Stimulated activated naive CD4-positive, alpha-beta T cell (primary cell): Measurements from ENCODE around the gene NFKBIL1.

Experiments
- DNase-seq, 6 experiments: peaks; one replicate each; lab custom pipeline; 2025; lab: John Stamatoyannopoulos, UW

The NFKBIL1 gene

DNA sequence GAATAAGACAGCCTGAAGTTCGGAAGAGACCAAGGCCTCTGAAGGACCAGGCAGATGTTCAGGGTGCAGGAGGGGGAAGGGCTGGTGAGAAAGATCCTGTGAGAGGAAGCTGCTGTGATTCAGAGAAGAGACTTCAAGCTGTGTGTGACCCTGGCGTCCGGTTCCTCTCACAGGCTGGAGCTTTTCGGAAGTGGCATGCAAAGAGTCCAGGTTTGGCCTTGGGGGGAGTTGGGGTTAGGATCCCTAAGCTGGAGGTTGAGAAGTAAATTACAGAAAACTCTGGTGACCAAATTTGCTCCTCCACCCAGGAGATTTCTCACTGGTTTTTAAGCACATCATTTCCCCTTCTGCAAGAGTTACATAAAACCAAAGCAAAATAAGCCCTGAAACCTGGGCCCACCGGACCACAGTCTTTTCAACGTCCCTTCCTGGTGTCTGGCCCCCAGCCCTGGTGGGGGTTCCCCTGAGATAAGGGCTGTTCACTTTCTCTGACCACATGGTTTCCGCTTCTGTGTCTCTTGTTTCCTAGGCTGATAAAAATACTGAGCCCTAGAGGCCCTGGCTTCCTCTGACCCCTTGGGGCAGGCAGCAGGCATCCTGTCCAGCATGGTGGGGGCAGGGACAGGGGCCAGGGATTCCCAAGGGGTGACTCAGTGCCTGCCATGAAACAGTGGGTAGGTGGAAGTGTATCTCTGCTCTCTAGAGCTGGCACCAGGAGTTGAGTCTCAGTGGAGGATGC, 12.7 kb downstream of the NFKBIL1 start:
- peak in 2 of 6 experiments; percentile 8 to 39 for DNase-seq

DNA sequence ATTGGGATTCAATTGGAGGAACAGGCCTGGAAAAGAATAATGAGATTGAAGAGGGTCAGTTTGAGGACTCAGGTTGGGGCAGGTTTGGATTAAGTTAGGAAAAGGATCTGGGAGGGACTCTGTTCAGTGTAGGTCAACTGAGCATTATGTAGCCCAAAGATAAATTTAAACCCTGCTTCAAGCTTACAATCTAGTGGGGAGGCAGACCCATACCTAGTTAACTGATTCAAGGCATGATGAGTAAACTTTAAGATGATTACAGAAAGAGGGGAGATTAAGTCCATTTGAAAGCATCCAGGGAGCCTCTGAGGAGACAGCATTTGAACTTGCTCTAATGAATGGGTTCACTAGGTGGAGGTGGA, 13.3 kb downstream of the NFKBIL1 start:
- DNase-seq, result no peak

DNA sequence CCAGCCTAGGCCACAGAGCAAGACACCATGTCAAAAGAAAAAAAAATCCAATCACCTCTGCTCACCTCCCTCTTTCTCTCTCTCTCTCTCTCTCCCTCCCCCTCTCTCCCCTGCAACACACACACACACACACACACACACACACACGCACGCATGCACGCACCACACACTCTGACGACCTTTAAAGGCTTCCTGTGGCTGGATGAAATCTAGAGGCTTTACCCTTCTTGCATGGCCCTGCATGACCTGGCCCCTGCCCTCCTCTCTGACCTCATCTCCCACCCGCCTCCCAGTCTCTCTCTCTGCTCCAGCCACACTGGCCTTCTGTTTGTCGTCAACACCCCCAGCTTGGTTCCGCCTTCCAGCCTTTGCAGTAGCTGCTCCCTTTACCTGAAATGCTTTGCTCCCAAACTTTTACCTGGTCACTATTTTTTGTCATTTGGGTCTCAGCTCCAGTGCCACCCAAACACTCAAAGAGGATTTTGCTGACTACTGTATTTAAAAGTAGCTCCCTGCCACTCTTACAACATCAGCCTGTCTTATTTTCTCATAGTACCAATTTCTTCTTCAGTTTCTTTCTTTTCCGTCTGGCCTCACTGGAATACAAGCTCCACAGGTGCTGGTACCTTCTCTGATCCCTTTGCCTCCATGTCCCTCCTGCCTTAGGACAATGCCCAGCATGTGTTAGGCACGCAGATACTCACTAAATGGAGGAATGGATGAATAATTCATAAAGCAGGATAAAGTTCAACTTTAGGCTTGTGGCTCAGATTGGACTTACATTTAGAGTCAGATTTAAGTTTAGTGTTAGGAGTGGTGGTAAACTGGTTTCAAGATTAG, 20.3 kb downstream of the NFKBIL1 start:
- peak in 2 of 6 experiments; percentile 31 to 38 for DNase-seq

DNA sequence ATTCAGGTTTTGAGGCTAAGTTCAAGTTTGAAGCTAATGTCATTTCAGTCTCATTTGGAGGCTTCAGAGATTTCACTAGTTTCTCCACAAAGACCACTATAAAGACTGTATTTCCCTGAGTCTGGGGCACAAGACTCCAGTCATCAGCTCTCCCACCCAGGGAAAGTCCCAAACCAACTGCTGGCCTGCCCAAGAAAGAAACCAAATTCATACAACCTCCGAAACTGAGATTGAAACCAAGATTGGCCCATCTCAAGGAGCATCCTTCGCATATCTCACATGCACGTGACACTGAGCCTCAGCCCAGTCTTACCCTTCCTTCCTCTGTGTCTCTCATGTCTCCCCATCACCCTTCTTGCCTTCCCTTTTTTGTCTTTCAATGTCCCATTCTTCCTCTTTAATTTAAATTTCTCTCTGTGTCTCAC, 21.1 kb downstream of the NFKBIL1 start:
- DNase-seq, result peak; percentile 24 to 69 (median 63)

DNA sequence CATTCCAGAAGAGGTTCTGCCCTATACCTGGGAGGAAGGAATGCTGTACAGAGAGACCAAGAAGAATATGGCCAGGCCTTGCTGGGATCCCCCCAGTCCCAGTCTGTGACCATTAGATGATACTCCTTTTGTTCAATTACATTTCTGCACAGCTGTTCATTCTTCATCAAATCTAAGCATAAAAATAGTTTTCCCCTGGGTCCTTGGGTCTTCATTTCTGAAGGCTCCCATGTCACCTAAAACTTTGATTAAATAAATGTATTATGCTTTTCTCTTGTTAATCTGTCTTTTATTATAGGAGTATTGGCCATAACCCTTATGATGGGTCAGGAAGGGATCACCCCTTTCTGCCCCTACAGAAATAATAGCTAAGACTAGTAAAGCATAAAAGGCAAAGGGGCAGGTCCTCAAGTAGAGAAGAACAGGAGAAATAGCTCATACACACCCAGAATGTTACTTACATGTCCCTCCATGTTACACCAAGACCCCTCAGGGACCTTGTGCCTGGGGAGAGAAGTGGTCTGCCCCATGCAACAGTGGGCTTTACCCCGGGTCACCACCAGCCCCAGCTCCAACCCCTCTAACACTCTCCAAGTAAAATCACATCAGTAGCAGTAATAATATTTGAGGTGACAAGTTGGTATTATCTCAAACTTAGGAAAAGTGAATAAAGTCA, 22.6 kb downstream of the NFKBIL1 start:
- no peak for DNase-seq

DNA sequence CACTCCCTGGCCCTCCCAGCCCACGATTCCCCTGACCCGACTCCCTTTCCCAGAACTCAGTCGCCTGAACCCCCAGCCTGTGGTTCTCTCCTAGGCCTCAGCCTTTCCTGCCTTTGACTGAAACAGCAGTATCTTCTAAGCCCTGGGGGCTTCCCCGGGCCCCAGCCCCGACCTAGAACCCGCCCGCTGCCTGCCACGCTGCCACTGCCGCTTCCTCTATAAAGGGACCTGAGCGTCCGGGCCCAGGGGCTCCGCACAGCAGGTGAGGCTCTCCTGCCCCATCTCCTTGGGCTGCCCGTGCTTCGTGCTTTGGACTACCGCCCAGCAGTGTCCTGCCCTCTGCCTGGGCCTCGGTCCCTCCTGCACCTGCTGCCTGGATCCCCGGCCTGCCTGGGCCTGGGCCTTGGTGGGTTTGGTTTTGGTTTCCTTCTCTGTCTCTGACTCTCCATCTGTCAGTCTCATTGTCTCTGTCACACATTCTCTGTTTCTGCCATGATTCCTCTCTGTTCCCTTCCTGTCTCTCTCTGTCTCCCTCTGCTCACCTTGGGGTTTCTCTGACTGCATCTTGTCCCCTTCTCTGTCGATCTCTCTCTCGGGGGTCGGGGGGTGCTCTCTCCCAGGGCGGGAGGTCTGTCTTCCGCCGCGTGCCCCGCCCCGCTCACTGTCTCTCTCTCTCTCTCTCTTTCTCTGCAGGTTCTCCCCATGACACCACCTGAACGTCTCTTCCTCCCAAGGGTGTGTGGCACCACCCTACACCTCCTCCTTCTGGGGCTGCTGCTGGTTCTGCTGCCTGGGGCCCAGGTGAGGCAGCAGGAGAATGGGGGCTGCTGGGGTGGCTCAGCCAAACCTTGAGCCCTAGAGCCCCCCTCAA, 24.9 kb downstream of the NFKBIL1 start, which contains the start of gene LTA:
Gene LTA (plus strand): TSS at position 249 of the 871 bp plus-strand sequence. CDS start 454 bp downstream, at position 703.
- DNase-seq, result peak; percentile 70 to 90 (median 78)

DNA sequence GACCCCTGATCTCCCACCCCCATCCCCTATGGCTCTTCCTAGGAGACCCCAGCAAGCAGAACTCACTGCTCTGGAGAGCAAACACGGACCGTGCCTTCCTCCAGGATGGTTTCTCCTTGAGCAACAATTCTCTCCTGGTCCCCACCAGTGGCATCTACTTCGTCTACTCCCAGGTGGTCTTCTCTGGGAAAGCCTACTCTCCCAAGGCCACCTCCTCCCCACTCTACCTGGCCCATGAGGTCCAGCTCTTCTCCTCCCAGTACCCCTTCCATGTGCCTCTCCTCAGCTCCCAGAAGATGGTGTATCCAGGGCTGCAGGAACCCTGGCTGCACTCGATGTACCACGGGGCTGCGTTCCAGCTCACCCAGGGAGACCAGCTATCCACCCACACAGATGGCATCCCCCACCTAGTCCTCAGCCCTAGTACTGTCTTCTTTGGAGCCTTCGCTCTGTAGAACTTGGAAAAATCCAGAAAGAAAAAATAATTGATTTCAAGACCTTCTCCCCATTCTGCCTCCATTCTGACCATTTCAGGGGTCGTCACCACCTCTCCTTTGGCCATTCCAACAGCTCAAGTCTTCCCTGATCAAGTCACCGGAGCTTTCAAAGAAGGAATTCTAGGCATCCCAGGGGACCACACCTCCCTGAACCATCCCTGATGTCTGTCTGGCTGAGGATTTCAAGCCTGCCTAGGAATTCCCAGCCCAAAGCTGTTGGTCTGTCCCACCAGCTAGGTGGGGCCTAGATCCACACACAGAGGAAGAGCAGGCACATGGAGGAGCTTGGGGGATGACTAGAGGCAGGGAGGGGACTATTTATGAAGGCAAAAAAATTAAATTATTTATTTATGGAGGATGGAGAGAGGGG, 26.1 kb downstream of the NFKBIL1 start:
- no peak for DNase-seq

DNA sequence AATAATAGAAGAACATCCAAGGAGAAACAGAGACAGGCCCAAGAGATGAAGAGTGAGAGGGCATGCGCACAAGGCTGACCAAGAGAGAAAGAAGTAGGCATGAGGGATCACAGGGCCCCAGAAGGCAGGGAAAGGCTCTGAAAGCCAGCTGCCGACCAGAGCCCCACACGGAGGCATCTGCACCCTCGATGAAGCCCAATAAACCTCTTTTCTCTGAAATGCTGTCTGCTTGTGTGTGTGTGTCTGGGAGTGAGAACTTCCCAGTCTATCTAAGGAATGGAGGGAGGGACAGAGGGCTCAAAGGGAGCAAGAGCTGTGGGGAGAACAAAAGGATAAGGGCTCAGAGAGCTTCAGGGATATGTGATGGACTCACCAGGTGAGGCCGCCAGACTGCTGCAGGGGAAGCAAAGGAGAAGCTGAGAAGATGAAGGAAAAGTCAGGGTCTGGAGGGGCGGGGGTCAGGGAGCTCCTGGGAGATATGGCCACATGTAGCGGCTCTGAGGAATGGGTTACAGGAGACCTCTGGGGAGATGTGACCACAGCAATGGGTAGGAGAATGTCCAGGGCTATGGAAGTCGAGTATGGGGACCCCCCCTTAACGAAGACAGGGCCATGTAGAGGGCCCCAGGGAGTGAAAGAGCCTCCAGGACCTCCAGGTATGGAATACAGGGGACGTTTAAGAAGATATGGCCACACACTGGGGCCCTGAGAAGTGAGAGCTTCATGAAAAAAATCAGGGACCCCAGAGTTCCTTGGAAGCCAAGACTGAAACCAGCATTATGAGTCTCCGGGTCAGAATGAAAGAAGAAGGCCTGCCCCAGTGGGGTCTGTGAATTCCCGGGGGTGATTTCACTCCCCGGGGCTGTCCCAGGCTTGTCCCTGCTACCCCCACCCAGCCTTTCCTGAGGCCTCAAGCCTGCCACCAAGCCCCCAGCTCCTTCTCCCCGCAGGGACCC, 27.0 kb downstream of the NFKBIL1 start:
- DNase-seq, result no peak

DNA sequence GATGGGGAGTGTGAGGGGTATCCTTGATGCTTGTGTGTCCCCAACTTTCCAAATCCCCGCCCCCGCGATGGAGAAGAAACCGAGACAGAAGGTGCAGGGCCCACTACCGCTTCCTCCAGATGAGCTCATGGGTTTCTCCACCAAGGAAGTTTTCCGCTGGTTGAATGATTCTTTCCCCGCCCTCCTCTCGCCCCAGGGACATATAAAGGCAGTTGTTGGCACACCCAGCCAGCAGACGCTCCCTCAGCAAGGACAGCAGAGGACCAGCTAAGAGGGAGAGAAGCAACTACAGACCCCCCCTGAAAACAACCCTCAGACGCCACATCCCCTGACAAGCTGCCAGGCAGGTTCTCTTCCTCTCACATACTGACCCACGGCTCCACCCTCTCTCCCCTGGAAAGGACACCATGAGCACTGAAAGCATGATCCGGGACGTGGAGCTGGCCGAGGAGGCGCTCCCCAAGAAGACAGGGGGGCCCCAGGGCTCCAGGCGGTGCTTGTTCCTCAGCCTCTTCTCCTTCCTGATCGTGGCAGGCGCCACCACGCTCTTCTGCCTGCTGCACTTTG, 28.0 kb downstream of the NFKBIL1 start, which contains the start of gene TNF:
Gene TNF (plus strand): TSS at position 231 of the 567 bp plus-strand sequence. CDS start 177 bp downstream, at position 408.
- DNase-seq, result peak in 5 of 6 experiments; percentile 19 to 65 (median 54)

DNA sequence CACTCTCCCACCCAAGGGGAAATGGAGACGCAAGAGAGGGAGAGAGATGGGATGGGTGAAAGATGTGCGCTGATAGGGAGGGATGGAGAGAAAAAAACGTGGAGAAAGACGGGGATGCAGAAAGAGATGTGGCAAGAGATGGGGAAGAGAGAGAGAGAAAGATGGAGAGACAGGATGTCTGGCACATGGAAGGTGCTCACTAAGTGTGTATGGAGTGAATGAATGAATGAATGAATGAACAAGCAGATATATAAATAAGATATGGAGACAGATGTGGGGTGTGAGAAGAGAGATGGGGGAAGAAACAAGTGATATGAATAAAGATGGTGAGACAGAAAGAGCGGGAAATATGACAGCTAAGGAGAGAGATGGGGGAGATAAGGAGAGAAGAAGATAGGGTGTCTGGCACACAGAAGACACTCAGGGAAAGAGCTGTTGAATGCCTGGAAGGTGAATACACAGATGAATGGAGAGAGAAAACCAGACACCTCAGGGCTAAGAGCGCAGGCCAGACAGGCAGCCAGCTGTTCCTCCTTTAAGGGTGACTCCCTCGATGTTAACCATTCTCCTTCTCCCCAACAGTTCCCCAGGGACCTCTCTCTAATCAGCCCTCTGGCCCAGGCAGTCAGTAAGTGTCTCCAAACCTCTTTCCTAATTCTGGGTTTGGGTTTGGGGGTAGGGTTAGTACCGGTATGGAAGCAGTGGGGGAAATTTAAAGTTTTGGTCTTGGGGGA, 28.7 kb downstream of the NFKBIL1 start:
- no peak for DNase-seq

DNA sequence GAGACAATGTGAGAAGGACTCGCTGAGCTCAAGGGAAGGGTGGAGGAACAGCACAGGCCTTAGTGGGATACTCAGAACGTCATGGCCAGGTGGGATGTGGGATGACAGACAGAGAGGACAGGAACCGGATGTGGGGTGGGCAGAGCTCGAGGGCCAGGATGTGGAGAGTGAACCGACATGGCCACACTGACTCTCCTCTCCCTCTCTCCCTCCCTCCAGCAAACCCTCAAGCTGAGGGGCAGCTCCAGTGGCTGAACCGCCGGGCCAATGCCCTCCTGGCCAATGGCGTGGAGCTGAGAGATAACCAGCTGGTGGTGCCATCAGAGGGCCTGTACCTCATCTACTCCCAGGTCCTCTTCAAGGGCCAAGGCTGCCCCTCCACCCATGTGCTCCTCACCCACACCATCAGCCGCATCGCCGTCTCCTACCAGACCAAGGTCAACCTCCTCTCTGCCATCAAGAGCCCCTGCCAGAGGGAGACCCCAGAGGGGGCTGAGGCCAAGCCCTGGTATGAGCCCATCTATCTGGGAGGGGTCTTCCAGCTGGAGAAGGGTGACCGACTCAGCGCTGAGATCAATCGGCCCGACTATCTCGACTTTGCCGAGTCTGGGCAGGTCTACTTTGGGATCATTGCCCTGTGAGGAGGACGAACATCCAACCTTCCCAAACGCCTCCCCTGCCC, 29.6 kb downstream of the NFKBIL1 start:
- DNase-seq, result no peak

DNA sequence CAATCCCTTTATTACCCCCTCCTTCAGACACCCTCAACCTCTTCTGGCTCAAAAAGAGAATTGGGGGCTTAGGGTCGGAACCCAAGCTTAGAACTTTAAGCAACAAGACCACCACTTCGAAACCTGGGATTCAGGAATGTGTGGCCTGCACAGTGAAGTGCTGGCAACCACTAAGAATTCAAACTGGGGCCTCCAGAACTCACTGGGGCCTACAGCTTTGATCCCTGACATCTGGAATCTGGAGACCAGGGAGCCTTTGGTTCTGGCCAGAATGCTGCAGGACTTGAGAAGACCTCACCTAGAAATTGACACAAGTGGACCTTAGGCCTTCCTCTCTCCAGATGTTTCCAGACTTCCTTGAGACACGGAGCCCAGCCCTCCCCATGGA, 30.2 kb downstream of the NFKBIL1 start:
- no peak for DNase-seq

DNA sequence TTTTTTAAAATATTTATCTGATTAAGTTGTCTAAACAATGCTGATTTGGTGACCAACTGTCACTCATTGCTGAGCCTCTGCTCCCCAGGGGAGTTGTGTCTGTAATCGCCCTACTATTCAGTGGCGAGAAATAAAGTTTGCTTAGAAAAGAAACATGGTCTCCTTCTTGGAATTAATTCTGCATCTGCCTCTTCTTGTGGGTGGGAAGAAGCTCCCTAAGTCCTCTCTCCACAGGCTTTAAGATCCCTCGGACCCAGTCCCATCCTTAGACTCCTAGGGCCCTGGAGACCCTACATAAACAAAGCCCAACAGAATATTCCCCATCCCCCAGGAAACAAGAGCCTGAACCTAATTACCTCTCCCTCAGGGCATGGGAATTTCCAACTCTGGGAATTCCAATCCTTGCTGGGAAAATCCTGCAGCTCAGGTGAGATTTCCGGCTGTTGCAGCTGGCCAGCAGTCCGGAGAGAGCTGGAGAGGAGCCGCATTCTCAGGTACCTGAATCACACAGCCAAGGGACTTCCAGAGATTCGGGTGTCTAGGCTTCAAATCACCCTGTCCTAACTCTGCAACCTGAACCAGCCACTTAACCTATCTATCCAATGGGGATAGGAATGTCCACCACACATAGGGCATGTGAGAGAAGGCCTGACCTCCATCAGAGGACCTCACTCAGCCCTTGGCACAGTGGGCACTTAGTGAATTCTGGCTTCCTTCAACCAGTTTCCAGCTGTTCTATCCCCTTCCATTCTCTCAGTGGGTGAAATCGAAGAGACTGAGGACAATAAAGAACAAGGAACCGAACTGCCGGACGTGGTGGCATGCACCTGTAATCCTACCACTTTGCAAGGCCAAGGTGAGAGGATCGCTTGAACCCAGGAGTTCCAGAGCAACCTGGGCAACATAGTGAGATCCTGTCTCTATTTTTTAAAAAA, 31.0 kb downstream of the NFKBIL1 start:
- DNase-seq, result no peak

DNA sequence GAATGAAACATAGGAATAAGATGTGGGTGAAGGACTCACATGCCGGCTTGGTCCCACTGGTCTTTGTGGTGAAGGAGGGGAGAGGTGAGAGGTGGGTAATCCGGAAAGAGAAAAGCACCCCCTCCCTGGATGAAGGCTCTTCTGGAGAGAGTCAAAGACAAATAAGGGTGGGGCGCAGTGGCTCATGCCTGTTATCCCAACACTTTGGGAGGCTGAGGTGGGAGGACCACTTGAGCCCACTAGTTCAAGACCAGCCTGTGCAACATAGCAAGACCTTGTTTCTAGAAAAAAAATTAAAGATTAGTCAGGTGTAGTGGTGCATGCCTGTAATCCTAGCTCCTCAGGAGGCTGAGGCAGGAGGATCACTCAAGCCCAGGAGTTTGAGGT, 31.7 kb downstream of the NFKBIL1 start:
- no peak for DNase-seq

DNA sequence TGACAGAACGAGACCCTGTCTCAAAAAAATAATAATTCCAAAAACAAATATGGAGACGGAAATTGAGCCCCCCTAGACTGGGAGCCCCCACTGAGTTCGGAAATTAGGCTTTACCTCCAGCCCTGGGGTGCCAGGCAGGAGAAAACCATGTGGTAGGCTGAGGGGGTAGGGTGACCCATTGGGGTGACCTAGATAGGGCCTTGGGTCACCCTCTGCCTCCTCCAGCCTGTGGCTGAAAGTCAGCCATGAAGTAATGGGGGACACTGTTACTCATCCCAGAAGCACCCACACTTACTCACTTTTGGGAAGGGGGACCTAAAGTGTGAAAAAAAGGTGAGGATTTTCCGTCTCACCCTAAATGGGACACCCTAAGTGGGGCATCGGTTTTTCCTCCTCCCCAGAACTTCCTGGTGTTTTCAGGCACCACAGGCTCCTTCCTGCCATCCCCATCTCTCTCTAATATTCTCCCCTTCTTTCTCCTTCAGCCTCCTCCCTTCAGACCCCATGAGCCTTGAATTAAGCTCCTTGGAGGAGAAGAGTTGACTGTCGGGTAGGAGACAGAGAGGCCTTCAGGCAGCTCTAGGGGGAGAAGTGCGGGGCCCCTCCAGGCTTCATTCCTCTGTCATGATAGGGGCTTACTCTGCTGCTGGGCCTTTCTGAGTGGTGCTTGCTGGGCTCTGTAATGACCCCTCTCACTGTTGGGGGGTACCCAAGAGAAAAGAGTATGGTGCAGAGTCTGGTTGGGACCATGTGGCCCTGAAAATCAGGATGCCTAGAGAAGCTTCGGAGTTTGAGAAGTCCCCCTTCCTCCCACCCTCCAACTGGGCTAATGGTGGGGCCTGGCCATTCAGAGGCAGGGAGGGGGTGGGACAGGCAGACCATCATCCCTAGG, 32.4 kb downstream of the NFKBIL1 start:
- DNase-seq, result peak in 2 of 6 experiments; percentile 10 to 34

DNA sequence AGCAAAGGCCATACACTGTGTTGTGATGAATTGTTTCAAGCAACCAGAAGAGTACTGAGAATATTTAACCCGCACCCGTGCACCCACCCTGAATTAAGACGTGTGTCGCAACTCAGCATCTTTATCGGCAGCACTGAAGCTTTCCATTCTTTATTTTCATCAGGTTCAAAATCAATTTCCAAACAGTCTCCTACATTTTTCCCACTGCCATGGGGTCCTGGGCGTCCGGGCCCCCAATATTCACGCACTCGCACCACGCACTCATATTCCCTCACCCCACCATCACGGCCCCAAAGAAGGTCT, 33.0 kb downstream of the NFKBIL1 start:
- no peak for DNase-seq
